ENCODE data around the gene KIF17. TPM values are rescaled to one million over a fixed set of nuclear protein-coding genes. Genes with fewer than 3 reads are reported as not detected.

KIF17 gene
- total RNA-seq, 1 donor = 2.2 TPM

DNA sequence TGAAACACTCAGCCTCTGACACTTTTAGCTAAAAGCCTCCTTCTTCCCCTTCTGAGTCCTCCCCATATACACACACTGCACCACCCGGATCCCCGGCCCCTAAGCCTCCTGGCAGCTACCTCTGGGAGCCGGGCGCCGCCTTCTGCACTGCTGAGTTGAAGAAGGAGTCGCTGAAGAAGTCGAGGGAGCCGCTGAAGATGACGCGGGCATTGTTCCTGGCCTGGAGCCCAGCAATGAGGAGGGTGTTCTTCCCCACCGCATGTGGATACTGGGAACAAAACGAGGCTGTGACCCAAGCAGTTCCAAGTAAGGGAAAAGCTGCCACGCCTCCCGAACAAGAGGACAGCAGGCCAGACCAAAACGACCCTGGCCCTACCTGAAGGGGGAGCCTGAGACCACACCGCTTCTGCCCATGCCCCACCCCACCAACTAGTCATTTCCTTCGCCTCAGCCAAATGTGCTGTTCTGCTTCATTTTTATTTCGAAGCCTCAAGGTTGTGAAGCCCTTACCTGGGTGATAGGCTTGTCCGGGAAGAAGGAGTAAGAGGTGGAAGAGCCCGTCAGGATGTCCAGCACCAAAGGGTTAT lies 63.6 kb downstream of the KIF17 start:
- TF ChIP-seq CTCF (IDR thresholded peaks at IDR 0.05; ENCODE audit: insufficient read depth, low read depth, low read length) = no peak
- no peak overlapping the region for H3K4me3 ChIP-seq (ENCODE audit: low read depth, low read length)
- DNase-seq (ENCODE audit: low read depth) = no peak

DNA sequence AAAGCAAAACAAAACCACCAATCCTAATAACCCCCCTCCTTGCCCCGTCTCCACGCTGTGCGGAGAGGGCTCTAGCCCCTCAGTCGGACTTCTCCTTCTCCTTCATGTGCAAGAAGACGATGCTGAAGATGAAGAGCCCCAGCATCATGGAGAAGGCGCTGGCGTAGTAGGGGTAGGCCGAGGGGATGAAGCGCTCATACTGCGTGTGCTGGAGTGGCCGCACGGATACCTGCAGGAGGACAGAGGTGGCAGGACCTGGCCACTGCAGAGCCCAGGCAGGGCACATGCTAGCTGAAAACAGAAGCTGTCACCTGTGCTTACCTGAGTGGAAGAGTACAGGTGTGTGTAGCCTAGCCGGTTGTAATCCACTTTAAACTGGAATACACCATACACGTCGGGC lies 65.5 kb downstream of the KIF17 start:
- H3K4me3 ChIP-seq (ENCODE audit: low read depth, low read length) = no peak overlapping the region
- TF ChIP-seq CTCF (IDR thresholded peaks at IDR 0.05; ENCODE audit: insufficient read depth, low read depth, low read length) = no peak
- DNase-seq (ENCODE audit: low read depth) = no peak

- no peak for DNase-seq (ENCODE audit: low read depth)
- no peak overlapping the region for H3K4me3 ChIP-seq (ENCODE audit: low read depth, low read length)
- TF ChIP-seq CTCF (IDR thresholded peaks at IDR 0.05; ENCODE audit: insufficient read depth, low read depth, low read length) = no peak
Measured at GRCh38 chr1:20648946-20649345, 68.9 kb downstream of the KIF17 start.

GRCh38 chr1:20648438-20648837 lies 69.4 kb downstream of the KIF17 start:
- no peak overlapping the region for H3K4me3 ChIP-seq (ENCODE audit: low read depth, low read length)
- TF ChIP-seq CTCF (IDR thresholded peaks at IDR 0.05; ENCODE audit: insufficient read depth, low read depth, low read length) = no peak
- DNase-seq (ENCODE audit: low read depth) = no peak

GRCh38 chr1:20645414-20645813 lies 72.4 kb downstream of the KIF17 start:
- no peak for DNase-seq (ENCODE audit: low read depth)
- no peak overlapping the region for H3K4me3 ChIP-seq (ENCODE audit: low read depth, low read length)
- TF ChIP-seq CTCF (IDR thresholded peaks at IDR 0.05; ENCODE audit: insufficient read depth, low read depth, low read length) = no peak

DNA sequence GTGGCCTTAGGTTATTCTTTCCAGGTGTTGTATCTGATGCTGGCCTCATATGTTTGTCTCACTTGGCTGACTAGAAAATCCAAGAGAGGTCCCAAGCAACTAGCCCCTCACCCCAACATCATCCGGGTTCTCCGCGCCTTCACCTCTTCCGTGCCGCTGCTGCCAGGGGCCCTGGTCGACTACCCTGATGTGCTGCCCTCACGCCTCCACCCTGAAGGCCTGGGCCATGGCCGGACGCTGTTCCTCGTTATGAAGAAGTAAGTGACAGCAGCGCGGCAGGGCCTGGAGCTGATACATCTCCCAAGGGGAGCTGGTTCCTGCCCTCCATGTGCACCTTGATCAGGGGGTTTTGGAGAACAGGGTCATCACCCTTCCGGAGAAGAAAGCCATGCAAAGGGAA lies 73.4 kb downstream of the KIF17 start:
- H3K4me3 ChIP-seq (ENCODE audit: low read depth, low read length) = no peak overlapping the region
- DNase-seq (ENCODE audit: low read depth) = no peak
- TF ChIP-seq CTCF (IDR thresholded peaks at IDR 0.05; ENCODE audit: insufficient read depth, low read depth, low read length) = no peak

DNA sequence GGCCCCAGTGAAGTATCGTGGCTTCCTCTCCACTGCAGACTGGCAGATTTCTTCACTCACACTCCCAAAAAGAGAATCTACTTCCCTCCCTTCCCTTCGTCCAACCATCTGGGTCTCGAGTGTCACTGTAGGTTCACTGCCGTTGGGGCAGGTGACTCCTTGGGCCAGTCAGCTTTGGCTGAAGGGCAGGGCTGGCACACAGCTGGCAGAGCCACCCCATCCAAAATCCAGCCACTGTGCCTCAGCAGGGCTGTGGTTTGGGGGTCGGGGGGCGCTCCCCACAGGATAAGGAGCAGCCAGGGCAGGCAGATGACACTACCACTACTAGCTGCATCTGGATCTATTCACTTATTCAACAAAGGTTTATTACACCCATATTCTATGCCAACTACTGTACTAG lies 74.7 kb downstream of the KIF17 start:
- no peak overlapping the region for H3K4me3 ChIP-seq (ENCODE audit: low read depth, low read length)
- DNase-seq (ENCODE audit: low read depth) = no peak
- TF ChIP-seq CTCF (IDR thresholded peaks at IDR 0.05; ENCODE audit: insufficient read depth, low read depth, low read length) = no peak
